HG03342 (cell line): ENCODE measurements around the gene TMEM198.

Experiments used
- ATAC-seq: cut with Tn5 transposase; IDR thresholded peaks from one replicate; pipeline ENCODE4 v1.9.1; 2021; ENCODE audit warnings: mild to moderate bottlenecking, moderate library complexity; ENCODE audit not compliant: unreplicated experiment

TMEM198 gene

DNA sequence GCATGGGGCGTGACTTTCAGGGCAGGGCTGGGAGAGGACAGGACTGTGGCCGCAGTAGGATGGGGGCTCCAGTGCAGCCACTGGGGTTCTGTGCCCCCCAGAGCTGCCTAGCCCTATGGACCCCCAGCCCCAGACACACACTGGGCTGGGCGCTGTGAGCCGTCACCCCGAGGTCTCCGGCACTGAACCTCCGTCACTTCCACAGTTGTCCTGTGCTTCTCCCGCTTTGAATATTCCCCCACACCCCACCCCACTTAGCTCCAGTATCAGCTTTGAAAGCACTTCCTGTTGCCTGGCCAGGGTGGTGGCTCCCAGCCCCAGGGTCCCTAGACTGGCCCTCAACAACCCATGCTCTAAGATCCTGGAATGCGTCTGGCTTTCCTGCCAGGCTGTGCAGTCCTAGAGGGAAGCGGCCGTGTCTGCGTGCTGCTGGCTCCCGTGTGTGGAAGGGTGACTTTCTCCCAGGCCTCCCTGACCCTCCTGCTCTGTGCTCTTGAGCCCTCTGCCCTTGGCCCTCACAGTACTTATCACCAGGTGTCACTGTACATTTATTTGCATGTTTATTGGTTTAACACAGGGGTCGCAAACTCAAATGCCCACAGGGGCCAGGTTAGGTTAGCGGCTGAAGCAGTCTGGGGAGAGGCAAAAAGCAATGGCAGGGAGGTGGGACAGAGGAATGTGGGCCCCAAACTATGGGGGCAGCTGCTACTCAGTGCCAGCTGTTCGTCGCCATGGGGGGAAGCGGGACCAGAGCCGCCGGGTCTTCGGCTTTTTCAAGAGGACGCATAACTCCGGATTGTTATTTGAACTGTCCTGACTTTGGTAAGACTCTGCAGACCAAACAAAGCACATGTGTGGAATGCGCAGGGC, 17.6 kb downstream of the TMEM198 start:
- no peak for ATAC-seq

DNA sequence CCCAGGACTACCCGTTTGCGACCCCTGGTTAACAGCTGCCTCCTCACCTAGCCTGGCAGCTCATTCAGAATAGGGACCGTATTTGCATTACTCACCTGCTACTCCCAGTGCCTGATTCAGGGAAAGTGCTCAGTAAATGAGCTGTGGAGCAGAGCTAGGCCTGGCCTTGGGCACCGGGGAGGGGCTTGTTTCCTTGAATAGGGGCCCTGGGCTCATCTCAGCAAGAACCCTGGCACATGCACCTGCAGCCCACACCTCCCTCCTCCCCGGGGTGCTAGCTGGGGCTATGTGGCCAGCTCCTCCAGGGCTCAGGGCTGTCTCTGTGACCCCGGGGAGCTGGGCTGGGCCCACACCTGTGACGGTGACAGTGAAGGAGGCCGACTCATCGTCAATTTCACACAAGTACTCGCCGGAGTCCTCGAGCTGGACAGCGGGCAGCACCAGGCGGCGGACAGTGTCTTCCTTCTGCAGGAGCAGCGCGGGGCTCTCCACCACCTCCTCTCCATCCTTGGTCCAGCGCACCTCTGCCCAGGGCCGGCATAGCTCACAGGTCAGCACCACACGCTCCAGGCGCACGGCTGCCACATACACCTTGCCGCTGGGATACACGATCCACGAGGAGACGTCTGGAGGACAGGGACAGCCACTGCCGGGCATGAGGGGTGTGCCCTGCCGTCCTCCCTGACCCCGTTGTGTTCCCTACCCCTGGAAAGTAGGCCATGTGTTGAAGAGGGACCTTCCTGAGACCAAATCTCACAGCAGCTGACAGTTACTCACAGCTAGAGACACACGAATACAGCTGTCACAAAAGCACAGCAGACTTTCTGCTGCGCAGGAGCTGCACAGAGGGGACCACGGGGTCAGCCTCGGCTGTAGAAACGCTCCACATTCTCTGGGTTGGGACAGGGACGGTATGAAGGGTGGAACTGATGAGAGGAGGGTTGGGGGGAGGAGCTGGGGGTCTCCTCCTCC, 18.5 kb downstream of the TMEM198 start:
- no peak for ATAC-seq

DNA sequence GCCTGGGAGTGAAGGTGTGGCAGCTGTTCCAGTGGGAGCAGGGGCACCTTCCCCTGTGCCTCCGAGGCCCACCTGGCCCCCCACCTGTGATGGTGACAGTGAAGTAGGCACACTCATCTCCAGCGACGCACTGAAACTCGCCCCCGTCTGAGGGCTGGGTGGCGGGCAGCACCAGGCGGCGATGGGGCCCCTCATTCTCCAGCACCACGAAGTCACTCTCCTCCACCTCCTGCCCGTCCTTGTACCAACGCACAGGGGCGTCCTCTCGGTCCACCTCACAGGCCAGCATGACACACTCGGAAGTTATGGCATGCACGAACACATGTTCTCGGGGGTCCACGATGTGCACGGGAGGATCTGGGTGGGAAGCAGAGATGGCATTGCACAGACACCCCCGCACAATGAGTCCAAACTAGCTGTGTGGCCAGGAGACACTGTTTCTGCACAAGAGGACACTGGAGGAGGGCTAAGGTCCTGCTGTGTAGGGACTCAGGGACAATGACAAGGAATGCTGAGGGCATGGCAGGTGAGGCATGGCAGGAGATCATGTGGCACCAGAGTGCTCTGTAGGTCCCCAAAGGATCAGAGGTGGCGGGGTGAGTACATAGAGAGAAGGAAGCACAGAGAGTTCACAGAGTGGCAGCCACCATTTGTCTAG, 19.6 kb downstream of the TMEM198 start:
- no peak for ATAC-seq

DNA sequence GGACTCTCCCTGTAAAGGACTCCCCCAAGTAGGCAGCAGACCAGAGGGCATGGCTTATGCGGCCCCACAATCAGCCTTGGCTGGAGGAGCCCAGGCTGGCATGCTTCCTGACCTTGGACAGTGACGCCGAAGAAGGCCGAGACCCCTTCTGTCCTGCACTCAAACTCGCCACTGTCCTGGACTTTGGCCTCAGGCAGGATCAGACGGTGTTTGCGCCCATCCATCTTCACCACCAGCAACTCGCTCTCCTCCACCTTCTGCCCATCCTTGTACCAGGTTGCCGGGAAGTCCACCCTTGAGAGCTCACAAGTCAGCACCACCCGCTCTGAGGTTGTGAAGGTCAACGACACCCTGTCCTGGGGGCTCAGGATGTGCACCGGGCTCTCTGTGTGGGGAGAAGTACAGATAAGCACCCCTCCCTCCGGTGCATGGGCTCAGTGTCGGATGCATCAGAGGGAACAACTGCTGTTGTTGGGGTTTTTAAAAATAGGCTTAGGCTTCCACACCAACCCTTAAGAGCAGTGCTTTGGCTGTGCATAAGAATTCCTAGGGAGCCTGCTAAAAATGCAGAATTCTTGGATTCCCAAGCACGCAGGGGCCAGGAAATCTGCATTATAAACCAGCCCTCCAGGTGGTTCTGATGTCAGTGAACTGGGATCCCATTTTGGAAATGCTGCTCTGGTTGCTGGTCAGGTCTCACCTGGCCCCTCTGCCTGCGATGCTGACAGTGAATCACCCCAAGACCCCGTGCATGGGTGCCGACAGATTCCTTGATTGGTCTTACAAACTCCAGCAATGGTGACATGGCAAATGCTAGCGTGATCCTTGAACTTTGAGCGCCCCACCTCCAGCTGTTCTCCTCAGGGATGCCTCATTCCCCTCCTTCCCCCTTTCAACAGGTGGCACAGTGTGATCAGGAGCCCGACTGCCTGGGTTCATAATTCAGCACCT, 21.6 kb downstream of the TMEM198 start:
- no peak for ATAC-seq

DNA sequence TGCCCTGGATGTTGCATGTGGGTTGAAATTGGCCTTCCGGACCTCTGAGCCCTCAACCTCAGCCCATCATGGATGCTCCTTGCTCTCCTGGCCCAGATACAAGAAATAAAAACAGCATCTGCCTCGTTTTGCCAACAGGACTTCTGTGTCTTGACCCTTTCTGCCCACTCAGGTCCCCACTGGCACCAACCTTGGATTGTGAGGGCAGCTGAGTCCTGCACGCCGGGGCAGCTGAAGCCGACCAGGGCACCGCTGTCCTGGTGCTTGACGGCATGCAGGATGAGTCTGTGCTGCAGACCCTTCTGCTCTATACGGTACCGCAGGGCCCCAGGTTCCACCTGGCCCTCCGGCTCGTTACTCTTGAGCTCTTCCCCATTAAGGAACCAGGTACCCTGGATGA, 22.8 kb downstream of the TMEM198 start:
- no peak for ATAC-seq

DNA sequence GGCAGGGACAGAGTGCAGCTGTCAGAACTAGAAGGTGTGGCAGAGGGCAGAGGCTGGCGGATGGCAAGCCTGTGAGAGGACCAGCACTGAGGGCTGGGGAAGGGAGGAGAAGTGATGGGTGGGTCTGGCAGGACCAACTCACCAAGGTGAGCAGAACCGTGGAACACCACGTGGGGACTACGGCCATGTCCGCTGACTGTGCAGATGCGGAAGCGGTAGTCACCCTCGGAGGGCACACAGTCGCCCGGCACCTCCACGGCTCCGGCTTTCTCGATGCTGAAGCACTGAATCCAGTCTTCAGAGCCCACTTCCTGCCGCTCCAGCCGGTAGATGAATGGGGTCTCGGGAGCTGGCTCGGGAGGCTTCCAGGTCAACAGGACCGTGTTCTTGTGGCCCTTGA, 23.3 kb downstream of the TMEM198 start:
- no peak for ATAC-seq

DNA sequence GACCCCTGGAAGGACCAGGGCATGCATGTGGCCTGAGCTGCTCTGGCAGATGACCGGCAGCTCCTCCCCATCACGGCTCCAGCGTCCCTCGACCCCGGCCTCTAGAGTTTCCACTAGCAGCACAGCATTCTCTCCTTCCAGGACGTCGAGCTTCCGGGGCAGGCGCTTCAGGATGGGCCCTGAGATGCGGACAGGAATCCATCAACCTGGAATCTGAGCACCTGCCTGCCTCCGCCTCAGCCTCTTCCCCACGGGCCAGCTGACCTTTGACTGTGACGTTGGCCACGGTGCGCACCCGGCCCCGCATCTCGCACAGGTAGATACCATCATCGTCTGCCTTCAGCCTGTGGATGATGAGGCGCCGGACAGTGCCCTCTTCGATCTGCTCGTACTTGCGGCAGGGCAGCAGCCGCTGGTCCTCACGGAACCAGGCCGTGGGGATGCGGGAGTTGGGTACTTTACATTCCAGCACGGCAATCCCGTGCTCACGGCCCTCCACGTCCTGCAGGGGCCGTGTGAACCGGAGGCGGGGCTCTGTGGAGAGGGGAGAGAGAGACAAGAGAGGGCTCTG, 24.0 kb downstream of the TMEM198 start:
- ATAC-seq: no peak

DNA sequence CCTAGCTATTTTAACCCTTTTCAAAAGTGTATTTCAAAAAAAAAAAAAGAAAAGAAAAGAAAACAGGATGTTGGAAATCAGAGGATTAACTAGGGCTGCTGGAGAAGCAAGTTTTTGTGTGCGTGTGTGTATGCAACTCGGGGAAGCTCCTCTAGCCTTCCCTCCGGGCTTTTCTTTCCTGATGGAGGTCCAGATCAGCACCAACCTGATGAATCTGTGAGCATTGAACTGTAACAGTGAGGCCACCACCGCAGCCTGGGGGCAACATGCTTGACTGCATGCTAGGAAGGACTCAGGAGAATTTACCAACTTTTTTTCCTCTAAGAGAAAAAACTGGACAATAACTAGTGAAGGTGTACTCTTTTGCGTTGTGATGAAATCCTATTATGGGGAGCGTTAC, 25.2 kb downstream of the TMEM198 start:
- ATAC-seq: no peak

DNA sequence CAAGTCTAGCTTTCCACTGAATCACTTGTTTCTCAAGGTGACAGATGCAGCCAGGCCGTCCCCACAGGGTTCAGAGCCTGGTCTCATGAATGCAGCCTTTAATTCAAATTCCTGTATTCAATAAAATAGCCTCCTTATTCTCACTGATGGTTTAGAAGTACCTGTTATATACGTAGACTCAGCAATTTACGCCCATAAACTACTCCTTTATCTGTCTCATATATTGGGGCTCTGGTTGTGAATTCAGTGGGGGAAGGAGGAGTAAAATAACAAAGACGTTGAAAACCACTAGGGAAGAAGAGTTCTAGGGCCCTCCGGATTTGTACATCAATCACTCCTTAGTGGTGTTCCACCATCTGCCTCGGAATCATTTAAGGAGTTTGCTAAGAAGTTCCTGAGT, 25.8 kb downstream of the TMEM198 start:
- ATAC-seq: no peak

DNA sequence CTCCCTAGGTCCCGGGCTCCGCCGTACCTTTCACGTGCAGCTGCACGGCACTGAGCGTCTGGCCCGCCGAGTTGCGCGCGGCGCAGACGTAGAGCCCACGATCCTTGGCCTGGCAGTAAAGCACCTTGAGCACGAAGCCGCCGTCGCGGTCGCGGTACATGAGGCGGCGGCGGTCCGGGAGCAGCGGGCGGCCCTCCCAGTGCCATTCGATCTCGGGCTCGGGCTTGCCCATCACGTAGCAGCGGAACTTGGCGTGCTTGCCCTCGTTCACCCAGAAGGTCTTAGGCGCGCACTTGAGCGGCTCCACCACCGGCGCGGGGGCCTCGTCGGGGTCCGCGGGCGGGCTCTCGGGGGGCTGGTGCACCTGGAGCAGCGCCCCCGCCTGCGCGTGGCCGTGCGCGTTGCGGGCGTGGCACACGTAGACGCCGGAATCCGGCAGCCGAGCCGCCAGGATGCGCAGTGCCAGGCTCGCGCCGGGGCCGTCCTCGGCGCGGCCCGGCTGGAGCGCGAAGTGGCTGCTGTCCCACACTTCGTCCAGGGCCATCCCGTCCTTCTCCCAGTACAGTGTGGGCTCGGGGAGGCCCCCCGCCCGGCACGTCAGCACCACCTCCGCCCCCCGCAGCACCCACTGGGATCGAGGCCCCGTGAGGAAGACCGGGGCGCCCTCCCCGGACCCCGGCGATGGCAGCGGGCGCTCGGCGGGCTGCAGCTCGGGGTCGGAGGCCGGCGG, 26.5 kb downstream of the TMEM198 start:
- ATAC-seq: no peak

DNA sequence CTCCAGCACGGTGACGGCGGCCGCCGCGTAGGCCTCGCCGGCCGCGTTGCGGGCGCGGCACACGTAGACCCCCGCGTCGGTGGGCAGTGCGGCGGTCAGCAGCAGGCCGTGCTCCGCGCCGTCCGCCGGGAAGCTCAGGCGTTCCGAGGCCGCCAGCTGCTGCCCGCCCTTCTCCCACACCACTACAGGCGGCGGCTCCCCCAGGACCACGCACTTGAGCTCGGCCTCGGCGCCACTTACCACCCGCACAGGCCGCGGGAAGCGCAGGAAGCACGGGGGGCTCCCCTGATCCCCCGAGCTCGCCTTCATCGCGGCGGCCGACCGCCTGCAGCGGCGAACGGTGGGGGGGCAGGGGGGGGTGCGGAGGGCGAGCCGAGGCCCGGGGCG, 27.1 kb downstream of the TMEM198 start:
- no peak for ATAC-seq

DNA sequence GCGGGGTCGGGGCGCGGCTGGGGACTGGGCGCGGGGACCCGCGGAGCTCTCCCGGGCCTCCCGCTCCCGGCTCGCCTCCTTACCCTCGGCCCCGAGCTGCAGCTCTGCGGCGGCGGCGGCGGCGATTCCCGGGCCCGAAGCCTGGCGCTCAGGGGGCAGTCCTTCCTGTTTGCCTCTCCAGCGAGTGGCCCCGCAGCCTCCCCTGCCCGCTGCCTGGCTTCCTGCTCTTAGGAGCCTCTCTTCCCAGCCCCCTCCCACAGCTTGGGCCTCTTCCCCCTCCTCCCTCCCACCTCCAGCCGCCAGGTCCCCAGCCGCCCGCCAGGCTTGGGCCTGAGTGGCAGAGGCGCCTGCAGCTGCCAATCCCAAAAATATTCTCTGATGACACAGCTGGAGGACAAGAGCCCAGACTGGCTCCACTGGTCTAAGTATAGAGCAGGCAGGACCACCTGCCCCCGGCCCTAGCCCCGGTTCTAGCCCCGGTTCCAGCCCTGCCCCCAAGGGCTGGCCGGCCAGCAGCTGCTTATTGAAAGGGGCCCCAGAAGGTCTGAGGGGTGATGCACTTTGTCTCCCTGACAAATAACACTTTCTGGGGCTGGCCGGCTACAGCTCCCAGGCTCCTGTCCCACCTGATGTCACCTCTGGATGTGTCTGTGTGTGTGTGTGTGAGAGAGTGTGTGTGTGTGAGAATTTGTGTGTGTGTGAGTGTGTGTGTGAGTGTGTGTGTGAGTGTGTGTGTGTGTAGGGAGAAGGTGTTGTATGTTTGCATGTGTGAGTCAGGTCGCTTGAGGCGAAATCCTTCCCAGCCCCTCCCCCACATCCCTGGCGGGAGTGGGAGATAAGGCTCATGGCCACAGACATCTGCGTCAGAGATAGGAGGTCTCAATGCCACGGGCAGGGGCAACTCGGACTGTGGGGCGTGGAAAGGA, 27.7 kb downstream of the TMEM198 start, which contains the start of gene OBSL1:
Gene OBSL1, minus strand, starts transcription at position 229 of the 926 bp plus-strand sequence. CDS start 307 bp downstream, outside the sequence.
- ATAC-seq: no peak

DNA sequence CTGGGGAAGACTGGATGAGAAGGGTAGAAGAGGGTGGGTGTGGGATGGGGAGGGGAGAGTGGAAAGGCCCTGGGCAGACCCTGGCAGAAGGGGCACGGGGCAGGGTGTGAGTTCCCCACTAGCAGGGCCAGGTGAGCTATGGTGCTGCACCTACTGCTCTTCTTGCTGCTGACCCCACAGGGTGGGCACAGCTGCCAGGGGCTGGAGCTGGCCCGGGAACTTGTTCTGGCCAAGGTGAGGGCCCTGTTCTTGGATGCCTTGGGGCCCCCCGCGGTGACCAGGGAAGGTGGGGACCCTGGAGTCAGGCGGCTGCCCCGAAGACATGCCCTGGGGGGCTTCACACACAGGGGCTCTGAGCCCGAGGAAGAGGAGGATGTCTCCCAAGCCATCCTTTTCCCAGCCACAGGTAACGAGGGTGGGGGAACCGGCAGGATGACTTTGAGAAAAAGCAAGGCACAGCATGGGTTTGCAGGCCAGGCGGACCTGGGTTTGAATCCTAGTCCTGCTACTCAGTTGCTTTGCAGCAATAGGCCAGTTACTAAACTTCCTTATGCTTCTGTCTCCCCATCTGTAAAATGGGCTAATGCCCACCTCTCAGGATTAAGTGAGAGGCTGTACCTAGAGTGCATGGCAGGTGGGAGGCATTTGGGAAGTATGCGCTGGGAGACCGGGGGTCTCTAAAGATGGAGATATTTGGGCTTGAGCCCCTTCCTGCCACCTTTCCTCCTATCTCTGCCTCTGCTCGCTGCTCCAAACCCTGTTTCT, 28.6 kb downstream of the TMEM198 start, which contains the start of gene INHA:
Gene INHA, plus strand, starts transcription at position 74 of the 765 bp plus-strand sequence. Its CDS starts 65 bp downstream, at position 139.
- ATAC-seq: no peak

DNA sequence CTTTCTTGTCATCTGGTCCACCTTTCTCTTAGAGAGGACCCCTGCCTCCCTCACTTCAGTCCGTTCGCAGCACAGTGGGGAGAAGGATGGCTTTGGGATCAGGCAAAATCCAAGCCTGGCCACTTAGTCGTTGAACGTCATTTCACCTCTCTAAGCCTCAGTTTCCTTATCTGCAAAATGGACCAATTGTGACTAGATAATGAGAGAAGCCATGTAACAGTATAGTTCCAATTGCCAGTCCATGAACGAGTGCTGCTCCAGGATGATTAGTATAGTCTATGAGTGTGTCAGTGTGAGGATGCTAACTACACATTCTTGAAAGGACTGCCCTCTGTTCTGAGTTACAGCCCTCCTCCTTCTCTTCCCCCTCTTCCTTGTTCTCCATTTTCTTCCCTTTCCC, 29.3 kb downstream of the TMEM198 start:
- no peak for ATAC-seq

DNA sequence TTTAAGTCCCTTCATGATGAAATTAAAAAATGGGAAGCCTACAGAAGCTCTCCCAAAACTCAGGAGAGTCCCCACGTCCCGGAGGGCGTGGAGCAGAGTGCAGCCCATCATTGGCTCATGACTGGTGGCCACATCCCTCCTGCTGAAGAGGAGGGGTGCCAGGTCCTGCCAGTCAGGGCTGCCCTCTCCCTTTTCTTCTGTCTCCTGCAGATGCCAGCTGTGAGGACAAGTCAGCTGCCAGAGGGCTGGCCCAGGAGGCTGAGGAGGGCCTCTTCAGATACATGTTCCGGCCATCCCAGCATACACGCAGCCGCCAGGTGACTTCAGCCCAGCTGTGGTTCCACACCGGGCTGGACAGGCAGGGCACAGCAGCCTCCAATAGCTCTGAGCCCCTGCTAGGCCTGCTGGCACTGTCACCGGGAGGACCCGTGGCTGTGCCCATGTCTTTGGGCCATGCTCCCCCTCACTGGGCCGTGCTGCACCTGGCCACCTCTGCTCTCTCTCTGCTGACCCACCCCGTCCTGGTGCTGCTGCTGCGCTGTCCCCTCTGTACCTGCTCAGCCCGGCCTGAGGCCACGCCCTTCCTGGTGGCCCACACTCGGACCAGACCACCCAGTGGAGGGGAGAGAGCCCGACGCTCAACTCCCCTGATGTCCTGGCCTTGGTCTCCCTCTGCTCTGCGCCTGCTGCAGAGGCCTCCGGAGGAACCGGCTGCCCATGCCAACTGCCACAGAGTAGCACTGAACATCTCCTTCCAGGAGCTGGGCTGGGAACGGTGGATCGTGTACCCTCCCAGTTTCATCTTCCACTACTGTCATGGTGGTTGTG, 30.9 kb downstream of the TMEM198 start:
- ATAC-seq: no peak
